Upper lobe of right lung (tissue), 1 donor: Measurements from ENCODE around the gene SLC1A7. TPM values are rescaled to one million over a fixed set of nuclear protein-coding genes. Genes with fewer than 3 reads are reported as not detected.

Source experiments
- ATAC-seq: fragments of 200-7000 bp; cut with Tn5 transposase; one replicate; pipeline ENCODE4 v1.9.1; 2020; ENCODE audit warnings: mild to moderate bottlenecking, moderate library complexity
- DNase-seq: peaks from one replicate; pipeline ENCODE4 v3.0.0-alpha.2; 2020
- H3K27ac ChIP-seq: fragments of 200-600 bp; one replicate; pipeline ENCODE4 v1.8.0; 2022
- H3K27me3 ChIP-seq: fragments of 200-600 bp; one replicate; pipeline ENCODE4 v1.8.0; 2022; ENCODE audit warnings: mild to moderate bottlenecking
- H3K36me3 ChIP-seq: fragments of 200-600 bp; one replicate; pipeline ENCODE4 v1.8.0; 2022
- H3K4me1 ChIP-seq: fragments of 200-600 bp; one replicate; pipeline ENCODE4 v1.8.0; 2022
- H3K4me3 ChIP-seq: fragments of 200-600 bp; one replicate; pipeline ENCODE4 v1.8.0; 2022; ENCODE audit warnings: mild to moderate bottlenecking
- H3K9me3 ChIP-seq: fragments of 200-600 bp; one replicate; pipeline ENCODE4 v1.8.0; 2022
- intact Hi-C: fragments of 100-400 bp; cut with DNase I; formaldehyde crosslinking; loops from one replicate; pipeline ENCODE4 v1.11.0; 2022
- total RNA-seq: library from RNA; stranded (reverse); fragmentation: NEBNext Ultra II Directional; extraction: Animal tissue kit (Norgen Biotek cat#: 25700); gene quantifications from one replicate; pipeline ENCODE4 v1.2.1, GENCODE V29; 2021
- TF ChIP-seq, protein P1 (sequence below): fragments of 200-600 bp; IDR thresholded peaks from one replicate; pipeline ENCODE4 v1.8.0; 2022; ENCODE audit warnings: antibody characterized with exemption
- donor health status: DM: no; HTN: yes; CAD: no; lungs with severe emphysema.

The SLC1A7 gene
- total RNA-seq, 1 donor from 2014 or later: 0.26 TPM

DNA sequence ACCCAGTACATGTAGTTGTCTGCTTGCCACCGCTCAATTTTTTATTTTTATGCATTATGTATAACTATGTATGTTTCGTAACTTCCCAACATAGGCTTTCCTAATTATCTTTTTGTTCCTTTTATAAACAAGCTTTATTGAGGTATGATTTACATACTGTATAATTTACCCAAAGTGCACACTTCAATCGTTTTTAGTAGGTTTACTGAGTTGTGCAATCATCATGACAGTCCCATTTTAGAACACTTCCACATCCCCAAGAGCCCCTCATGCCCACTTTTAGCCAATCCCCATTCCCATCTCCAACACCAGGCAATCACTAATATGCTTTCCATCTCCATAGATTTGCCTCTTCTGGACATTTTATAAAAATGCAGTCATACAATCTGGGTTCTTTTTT, 14.3 kb upstream of the SLC1A7 start:
- H3K36me3 ChIP-seq: no peaks in the 10 kb centered on the region
- TF ChIP-seq, protein P1, sequence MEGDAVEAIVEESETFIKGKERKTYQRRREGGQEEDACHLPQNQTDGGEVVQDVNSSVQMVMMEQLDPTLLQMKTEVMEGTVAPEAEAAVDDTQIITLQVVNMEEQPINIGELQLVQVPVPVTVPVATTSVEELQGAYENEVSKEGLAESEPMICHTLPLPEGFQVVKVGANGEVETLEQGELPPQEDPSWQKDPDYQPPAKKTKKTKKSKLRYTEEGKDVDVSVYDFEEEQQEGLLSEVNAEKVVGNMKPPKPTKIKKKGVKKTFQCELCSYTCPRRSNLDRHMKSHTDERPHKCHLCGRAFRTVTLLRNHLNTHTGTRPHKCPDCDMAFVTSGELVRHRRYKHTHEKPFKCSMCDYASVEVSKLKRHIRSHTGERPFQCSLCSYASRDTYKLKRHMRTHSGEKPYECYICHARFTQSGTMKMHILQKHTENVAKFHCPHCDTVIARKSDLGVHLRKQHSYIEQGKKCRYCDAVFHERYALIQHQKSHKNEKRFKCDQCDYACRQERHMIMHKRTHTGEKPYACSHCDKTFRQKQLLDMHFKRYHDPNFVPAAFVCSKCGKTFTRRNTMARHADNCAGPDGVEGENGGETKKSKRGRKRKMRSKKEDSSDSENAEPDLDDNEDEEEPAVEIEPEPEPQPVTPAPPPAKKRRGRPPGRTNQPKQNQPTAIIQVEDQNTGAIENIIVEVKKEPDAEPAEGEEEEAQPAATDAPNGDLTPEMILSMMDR: no peak
- H3K4me1 ChIP-seq: no peaks in the 10 kb centered on the region
- DNase-seq (no peak), ATAC-seq (no peak)
- no peak overlapping the region for H3K27ac ChIP-seq
- intact Hi-C loops: no loop called here
- H3K4me3 ChIP-seq: no peak overlapping the region
- H3K9me3 ChIP-seq: no peaks in the 10 kb centered on the region
- H3K27me3 ChIP-seq: no peaks in the 10 kb centered on the region

DNA sequence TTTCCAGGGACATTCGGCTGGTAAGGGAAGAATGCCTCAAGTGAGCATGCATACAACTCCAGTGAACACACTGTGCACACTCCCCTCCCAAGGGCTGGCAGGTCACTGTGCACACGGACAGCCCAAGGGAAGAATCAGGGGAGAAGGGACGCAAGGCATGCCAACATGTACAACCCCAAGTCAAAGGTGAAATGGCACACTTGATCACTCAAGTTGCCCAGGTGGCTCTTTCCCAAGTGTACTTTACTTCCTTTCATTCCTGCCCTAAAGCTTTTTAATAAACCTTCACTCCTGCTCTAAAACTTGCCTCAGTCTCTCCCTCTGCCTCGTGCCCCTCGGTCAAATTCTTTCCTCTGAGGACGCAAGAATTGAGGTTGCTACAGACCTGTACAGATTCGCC, 13.5 kb upstream of the SLC1A7 start:
- TF ChIP-seq, protein P1: no peak
- no peak for DNase-seq
- H3K9me3 ChIP-seq: no peaks in the 10 kb centered on the region
- H3K27ac ChIP-seq: no peak overlapping the region
- no peak overlapping the region for H3K4me3 ChIP-seq
- H3K27me3 ChIP-seq: no peaks in the 10 kb centered on the region
- no peak for ATAC-seq
- intact Hi-C loops: no loop called here
- no peaks in the 10 kb centered on the region for H3K36me3 ChIP-seq
- H3K4me1 ChIP-seq: no peaks in the 10 kb centered on the region

DNA sequence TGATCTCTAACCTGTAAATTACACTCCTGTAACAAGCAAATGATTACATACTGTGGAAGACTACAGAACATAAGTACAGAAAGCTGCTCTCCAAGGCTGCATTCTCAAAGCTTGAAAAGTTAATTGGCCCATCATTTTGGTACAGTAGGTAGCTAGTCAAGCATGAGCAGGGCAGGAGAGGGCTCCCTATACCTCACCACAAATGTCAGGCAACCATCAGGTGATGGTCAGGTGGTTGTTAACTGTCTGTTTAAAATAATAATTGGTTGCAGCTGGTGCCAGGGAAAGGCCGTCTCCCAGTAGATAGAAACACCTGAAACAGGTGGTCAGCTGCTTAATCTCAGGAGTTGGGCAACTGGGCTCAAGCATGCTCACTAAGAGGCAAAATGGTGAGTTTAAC, 13.1 kb upstream of the SLC1A7 start:
- TF ChIP-seq, protein P1: no peak
- ATAC-seq (no peak), DNase-seq (no peak)
- intact Hi-C loops: no loop called here
- no peak overlapping the region for H3K27ac ChIP-seq
- H3K27me3 ChIP-seq: no peaks in the 10 kb centered on the region
- no peak overlapping the region for H3K4me3 ChIP-seq
- no peaks in the 10 kb centered on the region for H3K9me3 ChIP-seq
- no peaks in the 10 kb centered on the region for H3K36me3 ChIP-seq
- no peaks in the 10 kb centered on the region for H3K4me1 ChIP-seq

DNA sequence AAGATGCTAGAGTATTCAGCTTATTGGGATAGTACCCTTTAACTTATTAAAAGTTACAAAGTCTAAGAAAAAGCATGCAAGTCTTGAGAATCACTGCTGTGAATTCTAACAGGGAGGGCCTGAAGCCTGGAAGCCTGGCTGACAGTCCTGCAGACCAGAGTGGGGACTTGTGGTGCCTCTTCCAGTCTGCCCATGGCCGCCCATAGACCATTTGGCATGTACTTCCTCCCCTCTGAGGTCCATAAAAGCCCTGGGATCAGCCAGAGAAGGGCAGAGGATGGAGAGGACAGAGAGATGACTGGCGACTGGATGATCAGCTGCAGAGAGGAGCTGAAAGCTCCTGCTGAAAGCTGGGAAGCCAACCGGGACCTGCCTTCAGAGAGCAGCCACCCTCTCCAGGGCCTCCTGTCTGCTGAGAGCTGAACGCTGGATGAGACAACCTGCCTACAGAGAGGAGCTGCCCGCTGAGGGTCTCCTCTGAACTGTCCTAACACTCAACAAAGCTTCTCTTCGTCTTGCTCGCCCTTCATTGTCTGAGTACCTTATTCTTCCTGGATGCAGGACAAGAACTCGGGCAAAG, 12.5 kb upstream of the SLC1A7 start:
- intact Hi-C loops: no loop called here
- ATAC-seq (no peak), DNase-seq (no peak)
- Histone ChIP-seq H3K4me1 (no peaks in the 10 kb centered on the region), H3K36me3 (no peaks in the 10 kb centered on the region), H3K27ac (no peak overlapping the region), H3K27me3 (no peaks in the 10 kb centered on the region), H3K9me3 (no peaks in the 10 kb centered on the region), H3K4me3 (no peak overlapping the region)
- TF ChIP-seq, protein P1: no peak

DNA sequence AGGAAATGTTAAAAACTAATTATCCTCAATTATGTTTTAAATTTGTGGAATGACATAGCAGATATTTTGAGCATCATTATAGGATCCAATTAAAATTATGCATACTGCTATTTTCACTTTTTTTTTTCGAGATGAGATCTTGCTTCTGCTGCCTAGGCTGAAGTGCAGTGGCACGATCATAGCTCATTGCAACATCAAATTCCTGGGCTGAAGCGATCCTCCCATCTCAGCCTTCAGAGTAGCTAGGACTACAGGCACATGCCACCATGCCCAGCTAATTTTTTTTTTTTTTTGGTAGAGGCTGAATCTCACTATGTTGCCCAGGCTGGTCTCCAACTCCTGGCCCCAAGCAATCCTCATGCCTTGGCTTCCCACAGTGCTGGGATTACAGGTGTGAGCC, 11.3 kb upstream of the SLC1A7 start:
- DNase-seq (no peak), ATAC-seq (peak; percentile 55)
- H3K4me1 ChIP-seq: no peaks in the 10 kb centered on the region
- no peak overlapping the region for H3K4me3 ChIP-seq
- no peaks in the 10 kb centered on the region for H3K27me3 ChIP-seq
- H3K27ac ChIP-seq: no peak overlapping the region
- H3K36me3 ChIP-seq: no peaks in the 10 kb centered on the region
- TF ChIP-seq, protein P1: no peak
- intact Hi-C loops: no loop called here
- no peaks in the 10 kb centered on the region for H3K9me3 ChIP-seq

DNA sequence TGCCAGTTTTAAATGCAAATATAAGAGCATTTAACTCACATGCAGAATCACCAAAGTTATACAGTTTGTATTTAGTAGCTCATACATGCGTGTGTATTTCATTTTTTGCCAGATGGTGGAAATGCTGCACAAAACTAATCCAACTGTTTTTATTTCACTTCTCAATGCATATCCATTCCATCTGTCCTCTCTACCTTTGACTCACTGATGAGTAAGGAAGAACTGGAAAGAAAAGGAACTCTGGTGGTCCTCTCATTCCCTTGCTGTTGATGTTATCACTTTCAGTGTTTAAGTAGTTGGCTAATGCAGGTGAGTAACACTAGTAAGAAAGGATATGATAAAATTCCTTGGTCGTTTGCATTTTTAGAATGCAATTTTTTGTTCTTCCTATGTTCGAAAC, 5.7 kb upstream of the SLC1A7 start:
- TF ChIP-seq, protein P1: no peak
- no peak for ATAC-seq
- no peak overlapping the region for H3K27ac ChIP-seq
- intact Hi-C loops: no loop called here
- no peaks in the 10 kb centered on the region for H3K27me3 ChIP-seq
- DNase-seq: no peak
- no peak overlapping the region for H3K4me3 ChIP-seq
- no peaks in the 10 kb centered on the region for H3K36me3 ChIP-seq
- peaks cover 24% of the 10 kb centered on the region for H3K4me1 ChIP-seq
- no peaks in the 10 kb centered on the region for H3K9me3 ChIP-seq
